GM18907 (cell line): ENCODE data around the gene NUP35.
"Not testable (repeated sequence)": the region's sequence is repeated elsewhere in the genome, so short reads cannot be mapped to it uniquely, and the experiment has no call there.

Source experiments
- ATAC-seq: cut with Tn5 transposase; IDR thresholded peaks from one replicate; pipeline ENCODE4 v1.9.1; 2021; ENCODE audit warnings: mild to moderate bottlenecking, moderate library complexity; ENCODE audit not compliant: unreplicated experiment

The NUP35 gene

GRCh38 chr2:183126635-183127034 is 2.4 kb downstream of the NUP35 start:
- ATAC-seq, result no peak

GRCh38 chr2:183134016-183134415 is 9.8 kb downstream of the NUP35 start:
- ATAC-seq, result no peak

- ATAC-seq, result no peak
These were observed 24.7 kb downstream of the NUP35 start for GRCh38 chr2:183148955-183149354.

- ATAC-seq, result no peak
These were observed 25.2 kb downstream of the NUP35 start for GRCh38 chr2:183149489-183149888.

- ATAC-seq, result not testable (repeated sequence)
These were observed 28.0 kb downstream of the NUP35 start for GRCh38 chr2:183152280-183152679.

GRCh38 chr2:183153967-183154366 is 29.7 kb downstream of the NUP35 start:
- ATAC-seq, result no peak

GRCh38 chr2:183154772-183155171 is 30.5 kb downstream of the NUP35 start:
- not testable (repeated sequence) for ATAC-seq

GRCh38 chr2:183157131-183157530 is 32.9 kb downstream of the NUP35 start:
- ATAC-seq, result no peak

- ATAC-seq, result no peak
These were observed 38.1 kb downstream of the NUP35 start for GRCh38 chr2:183162362-183162761.

- no peak for ATAC-seq
These were observed 39.8 kb downstream of the NUP35 start for GRCh38 chr2:183163821-183164649.

GRCh38 chr2:183164650-183165015 is 40.4 kb downstream of the NUP35 start:
- ATAC-seq, result no peak

- ATAC-seq, result no peak
These were observed 42.0 kb downstream of the NUP35 start for GRCh38 chr2:183166210-183166609.

- not testable (repeated sequence) for ATAC-seq
These were observed 42.7 kb downstream of the NUP35 start for GRCh38 chr2:183166976-183167375.

GRCh38 chr2:183172220-183172887 is 48.1 kb downstream of the NUP35 start:
- ATAC-seq, result no peak

GRCh38 chr2:183179156-183179555 is 54.9 kb downstream of the NUP35 start:
- ATAC-seq, result no peak

GRCh38 chr2:183185534-183185933 is 61.3 kb downstream of the NUP35 start:
- ATAC-seq, result no peak

GRCh38 chr2:183186296-183186695 is 62.1 kb downstream of the NUP35 start:
- no peak for ATAC-seq

- no peak for ATAC-seq
These were observed 62.5 kb downstream of the NUP35 start for GRCh38 chr2:183186766-183187165.

GRCh38 chr2:183192343-183192742 is 68.1 kb downstream of the NUP35 start:
- ATAC-seq, result no peak

- ATAC-seq, result no peak
These were observed 69.7 kb downstream of the NUP35 start for GRCh38 chr2:183193904-183194303.

- peak; percentile 45 for ATAC-seq
These were observed 71.2 kb downstream of the NUP35 start for GRCh38 chr2:183195397-183195796.

GRCh38 chr2:183195998-183196409 is 71.8 kb downstream of the NUP35 start:
- peak; percentile 10 for ATAC-seq
